ENCODE measurements around the gene MSGN1.

Gene MSGN1

GRCh38 chr2:17827316-17827715 is 11.1 kb downstream of the MSGN1 start:
- H3K4me1 ChIP-seq (ENCODE audit: low read length), result peaks cover 42% of the 10 kb centered on the region
- H3K9me3 ChIP-seq (ENCODE audit: insufficient read depth, low read length), result peaks cover 14% of the 10 kb centered on the region
- H4K20me1 ChIP-seq (ENCODE audit: insufficient read depth, low read length), result no peaks in the 10 kb centered on the region
- TF ChIP-seq EZH2phosphoT487 (IDR thresholded peaks at IDR 0.05; ENCODE audit: low read depth), result no peak
- TF ChIP-seq, protein P1, sequence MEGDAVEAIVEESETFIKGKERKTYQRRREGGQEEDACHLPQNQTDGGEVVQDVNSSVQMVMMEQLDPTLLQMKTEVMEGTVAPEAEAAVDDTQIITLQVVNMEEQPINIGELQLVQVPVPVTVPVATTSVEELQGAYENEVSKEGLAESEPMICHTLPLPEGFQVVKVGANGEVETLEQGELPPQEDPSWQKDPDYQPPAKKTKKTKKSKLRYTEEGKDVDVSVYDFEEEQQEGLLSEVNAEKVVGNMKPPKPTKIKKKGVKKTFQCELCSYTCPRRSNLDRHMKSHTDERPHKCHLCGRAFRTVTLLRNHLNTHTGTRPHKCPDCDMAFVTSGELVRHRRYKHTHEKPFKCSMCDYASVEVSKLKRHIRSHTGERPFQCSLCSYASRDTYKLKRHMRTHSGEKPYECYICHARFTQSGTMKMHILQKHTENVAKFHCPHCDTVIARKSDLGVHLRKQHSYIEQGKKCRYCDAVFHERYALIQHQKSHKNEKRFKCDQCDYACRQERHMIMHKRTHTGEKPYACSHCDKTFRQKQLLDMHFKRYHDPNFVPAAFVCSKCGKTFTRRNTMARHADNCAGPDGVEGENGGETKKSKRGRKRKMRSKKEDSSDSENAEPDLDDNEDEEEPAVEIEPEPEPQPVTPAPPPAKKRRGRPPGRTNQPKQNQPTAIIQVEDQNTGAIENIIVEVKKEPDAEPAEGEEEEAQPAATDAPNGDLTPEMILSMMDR (IDR thresholded peaks at IDR 0.05; ENCODE audit: low read depth, low read length), result no peak
- no peak overlapping the region for H3K4me3 ChIP-seq (ENCODE audit: low read length)
- H3K27ac ChIP-seq (ENCODE audit: low read length), result no peak overlapping the region
- H3K4me2 ChIP-seq (ENCODE audit: low read length), result no peak overlapping the region
- H3K27me3 ChIP-seq (ENCODE audit: low read depth, low read length), result no peaks in the 10 kb centered on the region; the same call in 1 of the 2 replicates
- no peaks in the 10 kb centered on the region for H3K79me2 ChIP-seq (ENCODE audit: low read length)
- H3K36me3 ChIP-seq (replicated peaks; ENCODE audit: low read depth, low read length), result peaks cover 13% of the 10 kb centered on the region
- H2AFZ ChIP-seq (ENCODE audit: low read depth, low read length), result no peak overlapping the region
- H3K9ac ChIP-seq (ENCODE audit: low read length), result no peak overlapping the region

GRCh38 chr2:17827785-17828184 is 11.5 kb downstream of the MSGN1 start:
- Histone ChIP-seq H3K4me1 (ENCODE audit: low read length) (peaks cover 38% of the 10 kb centered on the region), H3K27ac (ENCODE audit: low read length) (no peak overlapping the region), H3K9ac (ENCODE audit: low read length) (no peak overlapping the region), H3K79me2 (ENCODE audit: low read length) (no peaks in the 10 kb centered on the region), H3K4me3 (ENCODE audit: low read length) (no peak overlapping the region), H3K36me3 (replicated peaks; ENCODE audit: low read depth, low read length) (peaks cover 13% of the 10 kb centered on the region), H4K20me1 (ENCODE audit: insufficient read depth, low read length) (no peaks in the 10 kb centered on the region), H3K27me3 (ENCODE audit: low read depth, low read length) (no peaks in the 10 kb centered on the region; the same call in 1 of the 2 replicates), H3K9me3 (ENCODE audit: insufficient read depth, low read length) (peaks cover 14% of the 10 kb centered on the region), H2AFZ (ENCODE audit: low read depth, low read length) (no peak overlapping the region), H3K4me2 (ENCODE audit: low read length) (no peak overlapping the region)
- TF ChIP-seq EZH2phosphoT487 (IDR thresholded peaks at IDR 0.05; ENCODE audit: low read depth), result no peak
- TF ChIP-seq, protein P1 (IDR thresholded peaks at IDR 0.05; ENCODE audit: low read depth, low read length), result no peak

GRCh38 chr2:17830053-17831034 is 14.1 kb downstream of the MSGN1 start:
- TF ChIP-seq EZH2phosphoT487 (IDR thresholded peaks at IDR 0.05; ENCODE audit: low read depth), result no peak
- TF ChIP-seq, protein P1 (IDR thresholded peaks at IDR 0.05; ENCODE audit: low read depth, low read length), result peak; percentile 90
- peak overlapping the region; percentile 78 for H3K4me3 ChIP-seq (ENCODE audit: low read length)
- H3K4me1 ChIP-seq (ENCODE audit: low read length), result peaks cover 21% of the 10 kb centered on the region
- H3K36me3 ChIP-seq (replicated peaks; ENCODE audit: low read depth, low read length), result peaks cover 13% of the 10 kb centered on the region
- H3K9me3 ChIP-seq (ENCODE audit: insufficient read depth, low read length), result peaks cover 14% of the 10 kb centered on the region
- no peaks in the 10 kb centered on the region; the same call in 1 of the 2 replicates for H3K27me3 ChIP-seq (ENCODE audit: low read depth, low read length)
- H3K27ac ChIP-seq (ENCODE audit: low read length), result no peak overlapping the region
- H3K79me2 ChIP-seq (ENCODE audit: low read length), result no peaks in the 10 kb centered on the region
- peak overlapping the region; percentile 95 for H3K4me2 ChIP-seq (ENCODE audit: low read length)
- H3K9ac ChIP-seq (ENCODE audit: low read length), result peak overlapping the region; percentile 50
- H2AFZ ChIP-seq (ENCODE audit: low read depth, low read length), result peak overlapping the region; percentile 82
- H4K20me1 ChIP-seq (ENCODE audit: insufficient read depth, low read length), result no peaks in the 10 kb centered on the region

GRCh38 chr2:17835516-17835915 is 19.3 kb downstream of the MSGN1 start:
- Histone ChIP-seq H3K36me3 (replicated peaks; ENCODE audit: low read depth, low read length) (no peaks in the 10 kb centered on the region), H3K4me1 (ENCODE audit: low read length) (peaks cover 18% of the 10 kb centered on the region), H3K9ac (ENCODE audit: low read length) (no peak overlapping the region), H2AFZ (ENCODE audit: low read depth, low read length) (no peak overlapping the region), H3K27me3 (ENCODE audit: low read depth, low read length) (no peaks in the 10 kb centered on the region; the same call in 1 of the 2 replicates), H4K20me1 (ENCODE audit: insufficient read depth, low read length) (no peaks in the 10 kb centered on the region), H3K4me2 (ENCODE audit: low read length) (no peak overlapping the region), H3K9me3 (ENCODE audit: insufficient read depth, low read length) (no peaks in the 10 kb centered on the region), H3K27ac (ENCODE audit: low read length) (no peak overlapping the region), H3K4me3 (ENCODE audit: low read length) (no peak overlapping the region), H3K79me2 (ENCODE audit: low read length) (no peaks in the 10 kb centered on the region)
- TF ChIP-seq EZH2phosphoT487 (IDR thresholded peaks at IDR 0.05; ENCODE audit: low read depth), result no peak
- TF ChIP-seq, protein P1 (IDR thresholded peaks at IDR 0.05; ENCODE audit: low read depth, low read length), result no peak
